GM12878 (cell line): Measurements from ENCODE around the gene RASL12. TPM values are rescaled to one million over a fixed set of nuclear protein-coding genes. Genes with fewer than 3 reads are reported as not detected.

Experiments
- ATAC-seq: fragments of 200-7000 bp; cut with Tn5 transposase; 3 replicates; pipeline ENCODE4 v1.9.1; 2020; ENCODE audit warnings: mild to moderate bottlenecking, moderate library complexity
- BruUV-seq: library from RNA; stranded (reverse); fragments of 400-500 nt; replicated peaks from 2 replicates; lab custom pipeline; 2021; lab: Mats Ljungman, UMichigan
- CTCF ChIA-PET: fragments of 300-600 bp; sonication (Branson Sonifier 250); formaldehyde crosslinking; extraction: SDS; loops from one replicate; lab custom pipeline; 2021; ENCODE audit warnings: inconsistent platforms; lab: Yijun Ruan, JAX
- POLR2A ChIA-PET: fragments of 350-600 bp; formaldehyde crosslinking; extraction: SDS; loops from one replicate; lab custom pipeline; 2021; ENCODE audit warnings: inconsistent platforms; lab: Charles Lee
- RAD21 ChIA-PET: fragments of 300-600 bp; sonication (Branson Sonifier 250); formaldehyde crosslinking; loops from one replicate; lab custom pipeline; 2023; ENCODE audit warnings: antibody characterized with exemption; ENCODE audit not compliant: unreplicated experiment; lab: Charles Lee
- SMC1A ChIA-PET: fragments of 300-600 bp; sonication (Branson Sonifier 250); formaldehyde crosslinking; loops from one replicate; lab custom pipeline; 2023; ENCODE audit not compliant: unreplicated experiment, uncharacterized antibody; lab: Charles Lee
- DNase-seq: peaks from one replicate; pipeline ENCODE4 v3.0.0-alpha.2; 2011; ENCODE audit warnings: low read depth, low spot score
- FAIRE-seq: peaks from 3 replicates; lab custom pipeline; 2011; peaks lifted over from hg19 to GRCh38; lab: Jason Lieb, UNC
- H2AFZ ChIP-seq: 2 replicates; pipeline ENCODE4 v1.6.0; 2011; ENCODE audit warnings: low read depth, low read length, control low read depth; ENCODE audit not compliant: control insufficient read depth
- H3K27ac ChIP-seq: 2 replicates; pipeline ENCODE4 v1.5.1; 2011; ENCODE audit warnings: control low read depth; ENCODE audit not compliant: control insufficient read depth, insufficient read depth
- H3K27me3 ChIP-seq, 2 experiments: replicated peaks in 1 of 2; 2 replicates each; pipeline versions ENCODE4 v1.6.0 to v1.6.1; 2011; ENCODE audit warnings: low read length in 1 of 2; ENCODE audit not compliant: control insufficient read depth in 2 of 2, insufficient read depth in 2 of 2
- H3K36me3 ChIP-seq, 2 experiments: 2 replicates each; pipeline ENCODE4 v1.5.1; 2011; ENCODE audit warnings: low read length in 1 of 2; ENCODE audit not compliant: control insufficient read depth in 2 of 2, insufficient read depth in 2 of 2
- H3K4me1 ChIP-seq: 2 replicates; pipeline ENCODE4 v1.6.1; 2011; ENCODE audit warnings: mild to moderate bottlenecking, low read length, moderate library complexity, mixed read lengths; ENCODE audit not compliant: control insufficient read depth, insufficient read depth
- H3K4me2 ChIP-seq: 2 replicates; pipeline ENCODE4 v1.6.0; 2011; ENCODE audit warnings: control low read depth; ENCODE audit not compliant: control insufficient read depth, insufficient read depth
- H3K4me3 ChIP-seq: fragments of 200-600 bp; sonication (generic); 2 replicates; pipeline ENCODE4 v1.5.1; 2016
- H3K79me2 ChIP-seq: 2 replicates; pipeline ENCODE4 v1.6.0; 2011; ENCODE audit warnings: low read length; ENCODE audit not compliant: control insufficient read depth, insufficient read depth
- H3K9ac ChIP-seq: 2 replicates; pipeline ENCODE4 v1.8.0; 2011; ENCODE audit warnings: low read length, control low read depth, mixed read lengths; ENCODE audit not compliant: control insufficient read depth, insufficient read depth
- H3K9me3 ChIP-seq: replicated peaks from 3 replicates; pipeline ENCODE4 v1.5.1; 2011; ENCODE audit warnings: mild to moderate bottlenecking, low read length; ENCODE audit not compliant: control insufficient read depth, insufficient read depth
- H4K20me1 ChIP-seq: 2 replicates; pipeline ENCODE4 v1.6.0; 2011; ENCODE audit not compliant: control insufficient read depth, insufficient read depth
- ASH2L ChIP-seq: fragments of 300-600, 200-600 bp; sonication (generic); IDR thresholded peaks from 2 replicates; pipeline ENCODE4 v1.6.1; 2017; ENCODE audit warnings: low read depth, mild to moderate bottlenecking, borderline replicate concordance
- ATF2 ChIP-seq: IDR thresholded peaks from 2 replicates; pipeline ENCODE4 v1.6.1; 2012; ENCODE audit warnings: low read length, inconsistent platforms
- WGBS: methylation state at CpG from one replicate; pipeline ENCODE4 v1.1.6; 2016; ENCODE audit warnings: low lambda C conversion rate; ENCODE audit not compliant: insufficient replicate concordance, insufficient coverage; ENCODE audit errors: missing lambda C conversion rate; 5-methylcytosine and 5-hydroxymethylcytosine counted together
- in situ Hi-C: fragments of 300-500 bp; cut with MboI; formaldehyde crosslinking; loops from 9 replicates; pipeline ENCODE4 v1.14.3; 2018; ENCODE audit warnings: mixed read lengths
- intact Hi-C: fragments of 100-400 bp; cut with micrococcal nuclease; formaldehyde crosslinking; loops from one replicate; pipeline ENCODE4 v1.14.2; 2022; ENCODE audit not compliant: unreplicated experiment
- polyA plus RNA-seq, 11 experiments: library from polyadenylated mRNA; depleted of rRNA in 4 of 11; unstranded in 6 of 11; stranded (reverse) in 5 of 11; fragments of >200 nt; fragmentation: Nextera tagmentation in 4 of 11; fragmentation: Illumina TruSeq in 1 of 11; extraction: Ambion mirVana in 4 of 11; extraction: Trizol in 1 of 11; gene quantifications; 1 replicate in 1 of 11; 2 replicates in 10 of 11; pipeline versions ENCODE4 v1.2.1 to v1.2.3, GENCODE V29; 2011 to 2016; ENCODE audit warnings: inconsistent platforms in 2 of 11, missing spikeins in 2 of 11, low read depth in 1 of 11
- total RNA-seq, 4 experiments: library from RNA; depleted of rRNA in 3 of 4; stranded (reverse); fragments of >200 nt in 3 of 4; fragmentation: Illumina TruSeq in 1 of 4; extraction: Trizol in 1 of 4; gene quantifications; 2 replicates each; pipeline versions ENCODE4 v1.2.1 to v1.2.3, GENCODE V29; 2013 to 2021
- TF ChIP-seq, protein P1 (sequence below): fragments of 450-650 bp; IDR thresholded peaks from 2 replicates; pipeline ENCODE4 v1.6.1; 2017; ENCODE audit warnings: antibody characterized with exemption, mild to moderate bottlenecking, moderate library complexity

The RASL12 gene
- total and polyA plus RNA-seq, 10 of the 15 experiments (the other 5 are each of a cell fraction or from before 2014, with no cell fraction given): 0.06 to 0.10 TPM; not detected in 8

- no peak for TF ChIP-seq ATF2
- no peak for TF ChIP-seq ASH2L
- TF ChIP-seq, protein P1, sequence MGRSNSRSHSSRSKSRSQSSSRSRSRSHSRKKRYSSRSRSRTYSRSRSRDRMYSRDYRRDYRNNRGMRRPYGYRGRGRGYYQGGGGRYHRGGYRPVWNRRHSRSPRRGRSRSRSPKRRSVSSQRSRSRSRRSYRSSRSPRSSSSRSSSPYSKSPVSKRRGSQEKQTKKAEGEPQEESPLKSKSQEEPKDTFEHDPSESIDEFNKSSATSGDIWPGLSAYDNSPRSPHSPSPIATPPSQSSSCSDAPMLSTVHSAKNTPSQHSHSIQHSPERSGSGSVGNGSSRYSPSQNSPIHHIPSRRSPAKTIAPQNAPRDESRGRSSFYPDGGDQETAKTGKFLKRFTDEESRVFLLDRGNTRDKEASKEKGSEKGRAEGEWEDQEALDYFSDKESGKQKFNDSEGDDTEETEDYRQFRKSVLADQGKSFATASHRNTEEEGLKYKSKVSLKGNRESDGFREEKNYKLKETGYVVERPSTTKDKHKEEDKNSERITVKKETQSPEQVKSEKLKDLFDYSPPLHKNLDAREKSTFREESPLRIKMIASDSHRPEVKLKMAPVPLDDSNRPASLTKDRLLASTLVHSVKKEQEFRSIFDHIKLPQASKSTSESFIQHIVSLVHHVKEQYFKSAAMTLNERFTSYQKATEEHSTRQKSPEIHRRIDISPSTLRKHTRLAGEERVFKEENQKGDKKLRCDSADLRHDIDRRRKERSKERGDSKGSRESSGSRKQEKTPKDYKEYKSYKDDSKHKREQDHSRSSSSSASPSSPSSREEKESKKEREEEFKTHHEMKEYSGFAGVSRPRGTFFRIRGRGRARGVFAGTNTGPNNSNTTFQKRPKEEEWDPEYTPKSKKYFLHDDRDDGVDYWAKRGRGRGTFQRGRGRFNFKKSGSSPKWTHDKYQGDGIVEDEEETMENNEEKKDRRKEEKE: no peak
- TF ChIP-seq, all 136 proteins: peak for 0
- CTCF ChIA-PET: interaction anchor here (0.6 to 1.1 kb wide), 3 partner anchors 14 to 256 kb away, joined by 3 read pairs; no protein-coding TSS in a partner anchor
- Histone ChIP-seq H3K4me1 (no peaks in the 10 kb centered on the region), H2AFZ (no peak overlapping the region), H3K4me3 (no peak overlapping the region), H3K27me3 (peaks cover 0 to 2% of the 10 kb centered on the region in 2 experiments), H4K20me1 (no peaks in the 10 kb centered on the region), H3K9me3 (no peaks in the 10 kb centered on the region), H3K79me2 (no peaks in the 10 kb centered on the region), H3K9ac (no peak overlapping the region), H3K36me3 (no peaks in the 10 kb centered on the region), H3K27ac (no peak overlapping the region), H3K4me2 (no peak overlapping the region)
- 70% methylated on average over 3 of the region's 3 CpGs for WGBS
- in situ Hi-C loops (no loop called here), intact Hi-C loops (no loop called here)
- DNase-seq (no peak), ATAC-seq (no peak), FAIRE-seq (no peak)
- BruUV-seq: no TSS peak
- RAD21 ChIA-PET: no interaction called here
- SMC1A ChIA-PET: interaction anchor here (0.6 to 1.5 kb wide), 4 partner anchors 10 to 364 kb away, joined by 3 to 5 read pairs (median 4); no protein-coding TSS in a partner anchor
- POLR2A ChIA-PET: no interaction called here
Observed at GRCh38 chr15:65066001-65066634, 1.7 kb downstream of the RASL12 start.
